Globus pallidus (tissue), 1 donor: ENCODE results near the gene C19orf33.

ENCODE experiments used
- DNase-seq: peaks from one replicate; pipeline ENCODE4 v3.0.0-alpha.2; 2015; ENCODE audit warnings: low spot score

The C19orf33 gene

DNA sequence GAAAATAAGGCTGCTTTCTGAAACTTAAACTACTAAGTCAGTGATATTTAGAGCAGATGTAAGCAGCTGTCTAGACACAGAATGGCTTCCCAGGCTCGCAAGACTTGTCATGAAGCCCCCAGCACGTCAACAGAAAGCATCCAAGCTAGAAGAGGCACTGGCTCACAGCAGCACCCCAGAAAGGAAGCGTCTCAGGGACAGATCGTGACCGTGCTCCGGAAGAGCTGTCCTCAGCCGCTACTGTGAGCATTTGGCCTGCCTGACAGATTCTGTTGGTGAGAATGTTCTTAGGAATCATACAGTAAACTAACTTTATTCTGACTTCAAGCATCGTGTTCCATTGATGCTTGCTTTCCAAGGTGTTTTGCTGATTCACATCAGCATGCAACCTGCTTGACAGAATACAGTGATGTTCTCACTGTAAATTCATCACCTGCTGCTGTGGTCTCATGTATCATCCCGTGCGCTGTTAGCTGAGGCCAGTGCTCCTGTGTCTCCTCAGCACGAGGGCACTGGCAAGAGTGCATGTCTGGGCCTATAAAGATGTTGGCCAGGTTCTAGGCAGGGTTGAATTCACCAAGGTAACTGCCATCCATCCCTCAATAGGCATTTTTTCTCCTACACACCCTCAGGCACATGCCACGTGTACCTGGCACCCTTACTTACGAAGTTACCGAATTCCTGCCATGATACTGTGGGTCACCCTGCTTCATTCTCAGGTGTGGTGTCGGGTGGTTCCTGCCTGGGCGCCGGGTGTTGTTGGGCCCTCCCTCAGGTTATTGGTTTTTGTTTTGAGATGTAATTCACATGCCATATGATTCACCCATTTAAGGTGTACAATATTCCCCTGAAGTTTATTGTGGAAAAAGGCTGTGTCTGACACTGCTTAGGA lies 23.8 kb upstream of the C19orf33 start:
- DNase-seq = no peak

DNA sequence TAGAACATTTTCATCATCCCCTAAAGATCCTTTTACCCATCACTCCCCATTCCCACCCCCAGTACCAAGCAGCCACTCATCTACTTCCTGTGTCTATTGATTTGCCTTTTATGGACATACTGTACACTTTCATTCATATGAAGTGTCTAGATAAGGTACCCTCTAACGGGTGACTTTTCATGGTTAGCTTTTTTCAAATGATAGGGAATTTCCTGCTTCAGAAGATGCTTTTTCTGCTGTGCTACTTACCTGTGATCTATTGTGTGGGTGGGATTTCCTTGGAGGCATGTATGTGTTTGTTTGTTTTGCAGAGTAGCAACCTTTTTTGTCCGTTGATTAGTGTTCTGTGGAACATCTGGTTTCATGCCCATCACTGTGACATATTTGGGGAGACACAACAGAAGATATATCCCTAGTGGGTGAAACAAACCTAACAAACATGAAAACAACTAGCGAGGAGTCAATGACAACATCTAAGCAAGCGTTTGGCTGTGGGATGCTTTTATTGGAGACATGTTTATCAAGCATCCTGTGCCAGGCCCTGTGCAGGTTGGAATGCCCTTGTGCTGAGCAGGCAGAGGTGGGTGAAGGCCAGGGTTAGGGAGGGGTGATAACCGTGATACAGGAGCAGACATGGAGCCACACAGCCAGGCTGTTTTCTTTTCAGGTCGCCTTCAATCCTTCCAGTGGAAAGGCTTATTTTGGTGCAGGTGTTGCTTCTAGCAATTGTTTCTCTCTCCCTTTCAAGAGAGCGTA lies 22.1 kb upstream of the C19orf33 start:
- DNase-seq = no peak

DNA sequence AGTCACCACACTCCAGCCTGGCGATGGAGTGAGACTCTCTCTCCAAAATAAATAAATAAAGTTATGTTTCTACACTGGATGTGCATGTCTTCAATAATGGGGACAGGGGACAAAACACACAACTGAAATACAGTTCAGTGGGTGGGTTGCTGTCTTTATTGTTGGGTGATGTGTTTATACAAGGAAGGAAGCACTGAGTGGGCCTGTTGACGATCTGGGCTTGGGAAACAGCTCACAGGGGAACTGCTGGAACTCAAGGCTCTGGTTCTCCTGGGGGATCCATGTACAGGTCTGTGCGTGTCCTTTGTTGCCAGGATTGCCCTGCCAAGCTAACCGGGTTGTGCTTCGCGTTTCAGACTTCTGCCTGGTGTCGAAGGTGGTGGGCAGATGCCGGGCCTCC lies 20.8 kb upstream of the C19orf33 start:
- no peak for DNase-seq

DNA sequence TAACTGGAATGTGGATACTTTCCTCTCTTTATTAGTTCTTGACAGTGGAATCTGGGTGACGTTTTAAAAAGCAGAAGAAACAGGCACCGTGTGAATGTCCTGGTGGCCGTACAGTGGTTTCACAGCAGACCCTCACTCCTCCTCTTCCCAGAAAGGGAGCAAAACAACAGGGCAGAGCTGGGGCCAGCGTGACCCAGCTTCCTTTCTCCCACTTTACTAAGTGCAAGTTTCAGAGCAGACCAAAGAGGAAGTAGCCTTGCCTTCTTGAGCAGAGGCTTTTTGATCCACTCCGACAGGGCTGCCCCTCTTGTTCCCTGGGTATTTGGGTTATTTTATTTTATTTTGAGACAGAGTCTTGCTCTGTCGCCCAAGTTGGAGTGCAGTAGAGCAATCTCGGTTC lies 19.6 kb upstream of the C19orf33 start:
- DNase-seq = peak; percentile 27

DNA sequence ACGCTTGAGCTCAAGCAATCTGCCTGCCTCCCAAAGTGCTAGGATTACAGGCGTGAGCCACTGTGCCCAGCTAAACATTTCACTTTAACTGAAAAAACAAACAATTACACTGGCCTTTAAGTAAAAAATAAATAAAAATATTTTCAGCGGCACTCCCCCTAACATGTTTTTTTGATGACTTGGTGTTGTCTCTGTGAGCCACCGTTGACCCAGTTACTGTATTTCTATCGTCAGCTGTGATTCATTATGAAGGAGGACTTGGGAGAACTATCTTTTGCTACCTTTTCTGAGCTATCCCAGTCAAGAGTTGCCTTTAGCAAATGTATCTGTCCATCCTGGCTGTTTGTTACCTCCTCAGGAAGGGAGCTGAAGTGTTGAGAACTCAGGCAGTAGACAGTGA lies 18.5 kb upstream of the C19orf33 start:
- no peak for DNase-seq

DNA sequence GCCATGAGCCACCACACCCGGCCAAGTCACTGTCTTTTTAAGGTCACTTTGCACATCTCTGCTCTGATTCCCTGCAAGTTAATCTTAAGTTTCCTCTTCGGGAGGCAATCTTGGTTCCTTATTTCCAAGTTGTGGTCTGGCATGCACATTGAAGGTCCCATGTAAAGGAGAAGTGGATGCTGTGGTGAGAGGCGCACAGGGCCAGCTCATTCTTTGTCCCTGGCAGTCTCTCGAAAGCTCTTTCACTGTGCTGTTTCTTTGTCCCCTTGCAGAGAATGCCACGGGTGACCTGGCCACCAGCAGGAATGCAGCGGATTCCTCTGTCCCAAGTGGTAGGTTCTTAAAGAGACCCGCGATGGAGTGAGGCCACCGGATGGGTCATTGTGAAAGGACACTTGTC lies 16.4 kb upstream of the C19orf33 start:
- peak; percentile 47 for DNase-seq

DNA sequence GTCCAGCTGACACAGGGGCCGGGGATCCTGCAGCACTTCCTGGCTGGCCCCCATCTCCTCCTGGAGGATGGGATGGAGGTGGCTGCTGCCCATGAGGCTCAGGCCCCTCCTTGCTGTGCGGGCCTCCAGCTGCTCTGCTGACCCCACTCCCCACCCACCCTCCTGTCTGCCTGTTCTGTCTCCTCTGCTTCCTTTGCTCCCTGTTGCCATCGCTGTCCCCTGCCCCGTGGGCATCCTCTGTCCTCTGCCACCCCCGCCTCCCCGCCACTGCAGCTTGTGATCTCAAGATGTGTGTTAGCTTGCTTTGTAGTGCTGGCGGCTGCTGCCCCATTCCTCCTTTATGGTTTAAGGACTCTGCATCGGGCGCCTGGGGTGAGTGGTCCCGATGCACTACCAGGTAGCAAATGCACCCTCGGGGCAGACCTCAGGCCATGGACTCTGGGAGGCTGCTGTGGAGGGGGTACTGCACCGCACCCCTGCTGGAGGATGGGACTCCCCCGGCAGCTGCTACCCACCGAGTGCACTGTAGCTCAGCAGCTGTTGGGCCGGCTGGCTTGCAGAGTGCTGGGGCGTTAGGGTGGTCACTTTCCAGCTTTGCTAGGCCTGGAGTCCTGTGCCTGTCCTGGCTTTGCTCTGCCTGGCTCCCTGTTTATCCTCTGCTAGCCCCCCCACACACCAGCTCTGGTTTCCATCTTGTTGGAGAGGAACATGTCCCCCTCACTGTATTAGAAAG lies 15.8 kb upstream of the C19orf33 start:
- DNase-seq = no peak

DNA sequence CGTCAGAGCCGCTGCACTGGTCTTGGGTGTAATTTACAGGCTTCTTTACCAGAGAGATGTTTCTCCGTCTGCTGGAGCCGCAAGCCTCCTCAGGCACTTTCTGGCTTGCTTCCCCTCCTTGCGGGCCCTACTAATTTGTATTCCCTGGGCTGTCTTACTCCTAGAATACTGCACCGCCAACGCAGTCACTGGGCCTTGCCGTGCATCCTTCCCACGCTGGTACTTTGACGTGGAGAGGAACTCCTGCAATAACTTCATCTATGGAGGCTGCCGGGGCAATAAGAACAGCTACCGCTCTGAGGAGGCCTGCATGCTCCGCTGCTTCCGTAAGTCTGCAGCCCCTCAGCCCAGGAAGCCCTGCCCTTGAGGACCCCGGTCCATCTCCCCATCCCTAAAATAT lies 14.1 kb upstream of the C19orf33 start:
- DNase-seq = no peak

DNA sequence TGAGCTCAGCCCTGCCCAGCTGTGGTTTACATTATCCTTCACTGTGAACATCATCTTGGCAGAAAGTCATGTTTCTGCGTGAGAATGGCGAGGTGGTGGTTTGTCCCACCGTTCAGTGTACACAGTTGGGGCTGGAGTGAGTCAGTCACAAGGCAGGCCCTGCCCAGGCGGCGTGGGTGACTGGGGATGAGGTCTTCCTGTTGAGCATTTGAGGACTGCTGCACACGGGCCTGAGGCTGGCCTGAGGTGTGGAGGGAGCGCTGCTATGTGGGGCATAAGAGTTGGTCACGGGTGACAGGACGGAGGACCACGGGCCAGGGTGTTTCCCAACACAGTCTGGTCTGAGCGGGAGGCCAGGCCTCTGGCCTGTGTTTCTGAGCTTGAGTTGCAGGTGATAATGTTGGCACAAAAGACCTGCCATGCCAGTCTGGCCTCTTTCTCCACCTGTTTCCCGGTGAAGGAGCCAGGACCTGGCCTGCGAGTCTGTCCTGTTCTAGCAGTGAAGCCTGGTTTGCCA lies 13.4 kb upstream of the C19orf33 start:
- DNase-seq = no peak

DNA sequence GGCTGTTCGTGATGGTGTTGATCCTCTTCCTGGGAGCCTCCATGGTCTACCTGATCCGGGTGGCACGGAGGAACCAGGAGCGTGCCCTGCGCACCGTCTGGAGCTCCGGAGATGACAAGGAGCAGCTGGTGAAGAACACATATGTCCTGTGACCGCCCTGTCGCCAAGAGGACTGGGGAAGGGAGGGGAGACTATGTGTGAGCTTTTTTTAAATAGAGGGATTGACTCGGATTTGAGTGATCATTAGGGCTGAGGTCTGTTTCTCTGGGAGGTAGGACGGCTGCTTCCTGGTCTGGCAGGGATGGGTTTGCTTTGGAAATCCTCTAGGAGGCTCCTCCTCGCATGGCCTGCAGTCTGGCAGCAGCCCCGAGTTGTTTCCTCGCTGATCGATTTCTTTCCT lies 12.2 kb upstream of the C19orf33 start:
- DNase-seq = no peak

DNA sequence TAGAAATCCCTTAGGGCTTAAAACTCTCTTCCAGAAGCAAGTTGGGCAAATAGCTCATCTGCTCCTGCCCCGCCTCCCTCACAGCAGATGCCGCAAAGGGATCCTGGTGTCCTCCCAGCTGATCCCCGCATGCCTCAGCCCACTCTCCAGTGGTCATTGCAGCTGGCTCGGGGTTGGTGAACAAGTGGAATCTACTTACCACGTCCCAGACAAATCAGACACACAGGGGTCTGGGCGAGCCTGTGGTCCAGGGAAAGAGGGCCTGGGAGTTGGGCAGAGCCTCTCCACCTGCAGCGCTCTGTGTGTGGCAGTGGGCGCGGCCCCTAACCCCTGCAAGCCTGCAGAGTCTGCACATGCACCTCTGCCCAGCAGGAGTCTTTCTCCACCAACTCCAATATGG lies 10.8 kb upstream of the C19orf33 start:
- no peak for DNase-seq

DNA sequence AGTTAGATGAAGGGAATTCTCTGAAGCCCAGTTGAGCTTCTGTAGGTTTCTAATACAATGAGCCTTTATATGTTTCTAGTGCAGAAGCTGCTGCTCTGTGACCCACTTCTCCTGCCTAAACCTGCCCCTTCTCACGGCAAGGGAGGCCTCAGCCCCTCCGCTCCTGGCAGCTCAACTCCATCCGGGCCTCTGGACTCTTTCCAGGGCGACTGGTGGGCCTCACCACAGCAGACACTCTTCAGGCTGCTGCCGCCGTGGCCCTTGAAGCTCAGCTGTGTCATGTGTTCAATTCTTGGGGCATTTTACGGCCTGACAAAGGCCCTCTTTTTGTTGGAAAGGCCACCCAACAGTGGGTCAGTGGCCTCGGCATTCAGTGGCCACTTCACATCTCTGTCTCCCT lies 10.0 kb upstream of the C19orf33 start:
- DNase-seq = peak; percentile 72

DNA sequence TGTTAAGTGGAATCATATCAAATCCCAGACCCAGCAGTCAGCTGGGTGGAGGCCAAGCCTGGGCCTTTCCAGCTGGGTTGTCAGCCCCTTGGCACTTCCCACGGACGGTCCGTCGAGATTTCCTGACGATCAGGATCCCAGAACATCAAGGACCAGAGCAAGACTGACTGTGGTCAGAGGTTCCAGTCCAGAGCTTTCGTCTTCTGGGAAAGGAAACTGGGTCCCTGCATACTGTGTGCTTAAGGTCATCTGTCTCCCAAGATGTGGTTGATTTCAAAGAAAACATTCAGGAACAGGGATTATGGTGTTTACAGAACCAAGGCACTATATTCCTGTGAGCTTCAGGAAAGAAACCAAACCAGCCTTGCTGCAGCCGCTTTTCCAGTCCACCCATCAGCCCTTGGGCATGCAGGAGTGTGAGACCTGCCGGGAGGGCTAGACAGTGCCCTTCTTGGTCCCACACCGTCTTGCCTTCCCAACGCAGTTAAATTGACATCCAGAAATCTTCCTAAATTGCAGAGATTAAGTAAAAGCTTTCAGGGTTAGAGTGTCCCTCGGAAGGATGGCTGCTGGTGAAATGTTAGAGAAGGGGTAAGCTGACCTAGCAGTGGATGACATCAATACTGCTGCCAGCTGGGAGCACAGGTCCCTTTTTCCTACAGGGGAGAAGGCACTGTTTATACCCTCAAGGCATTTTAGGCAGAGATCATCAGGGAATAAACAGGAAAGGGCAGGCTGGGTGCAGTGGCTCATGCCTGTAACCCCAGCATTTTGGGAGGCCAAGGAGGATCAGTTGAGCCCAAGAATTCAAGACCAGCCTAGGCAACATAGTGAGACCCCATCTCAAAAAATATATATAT lies 5.0 kb upstream of the C19orf33 start:
- DNase-seq = no peak

DNA sequence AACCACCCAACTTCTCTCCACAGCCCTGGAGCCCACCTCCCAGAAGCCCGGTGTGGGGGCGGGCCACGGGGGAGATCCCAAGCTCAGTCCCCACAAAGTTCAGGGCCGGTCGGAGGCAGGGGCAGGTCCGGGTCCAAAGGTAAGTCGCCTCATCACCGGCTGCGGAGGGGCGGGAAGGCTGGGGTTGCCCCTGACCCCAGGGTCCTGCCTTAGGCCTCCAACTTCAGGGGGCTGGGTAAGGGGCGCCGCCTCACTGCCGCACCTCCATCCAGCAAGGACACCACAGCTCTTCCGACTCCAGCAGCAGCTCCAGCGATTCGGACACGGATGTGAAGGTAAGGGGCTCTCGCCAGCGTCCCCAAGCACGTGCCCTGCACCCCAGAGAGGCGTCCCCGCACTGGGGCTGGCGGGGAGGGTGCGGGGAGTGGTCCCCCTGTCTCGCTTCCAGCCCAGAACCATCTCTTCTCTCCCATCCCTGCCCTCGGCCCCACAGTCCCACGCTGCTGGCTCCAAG lies 358 bp downstream of the C19orf33 start:
- DNase-seq = no peak

DNA sequence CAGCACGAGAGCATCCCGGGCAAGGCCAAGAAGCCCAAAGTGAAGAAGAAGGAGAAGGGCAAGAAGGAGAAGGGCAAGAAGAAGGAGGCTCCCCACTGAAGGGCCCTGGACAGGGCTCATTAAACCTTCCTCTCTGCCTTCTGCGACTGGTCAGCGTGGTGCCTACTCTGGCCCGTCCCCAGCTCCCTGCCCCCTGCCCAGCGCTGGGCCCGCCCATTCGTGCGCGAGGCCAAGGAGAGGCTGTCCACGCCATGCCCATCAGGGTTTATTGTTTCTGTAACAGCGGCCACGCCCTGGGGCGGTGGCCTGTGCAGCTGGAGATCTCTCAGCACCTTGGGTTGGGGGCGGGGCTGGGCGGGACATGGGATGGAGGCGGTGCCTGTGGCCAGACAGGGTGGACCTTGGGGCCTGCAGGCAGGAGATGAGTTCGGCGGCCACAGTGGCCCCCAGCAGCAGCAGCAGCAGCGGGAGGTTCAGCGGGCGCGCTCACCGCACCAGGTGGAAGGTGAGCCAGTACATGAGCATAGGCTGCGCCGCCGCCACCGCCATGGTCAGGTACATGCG lies 897 bp downstream of the C19orf33 start:
- DNase-seq = no peak

DNA sequence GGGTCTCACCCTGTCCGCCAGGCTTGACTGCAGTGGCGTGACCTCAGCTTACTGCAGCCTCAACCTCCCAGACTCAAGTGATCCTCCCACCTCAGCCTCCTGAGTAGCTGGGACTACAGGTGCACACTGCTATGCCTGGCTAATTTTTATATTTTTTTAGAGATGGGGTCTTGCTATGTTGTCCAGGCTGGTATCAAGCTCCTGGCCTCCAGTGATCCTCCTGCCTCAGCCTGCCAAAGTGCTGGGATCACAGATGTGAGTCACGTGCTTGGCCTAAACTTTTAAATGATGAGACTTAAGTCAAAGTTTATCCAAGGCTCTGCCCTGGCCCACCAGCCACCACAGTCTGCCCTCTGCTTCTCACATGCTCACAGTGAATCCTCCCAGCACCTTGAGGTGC lies 2.2 kb downstream of the C19orf33 start:
- DNase-seq = no peak

DNA sequence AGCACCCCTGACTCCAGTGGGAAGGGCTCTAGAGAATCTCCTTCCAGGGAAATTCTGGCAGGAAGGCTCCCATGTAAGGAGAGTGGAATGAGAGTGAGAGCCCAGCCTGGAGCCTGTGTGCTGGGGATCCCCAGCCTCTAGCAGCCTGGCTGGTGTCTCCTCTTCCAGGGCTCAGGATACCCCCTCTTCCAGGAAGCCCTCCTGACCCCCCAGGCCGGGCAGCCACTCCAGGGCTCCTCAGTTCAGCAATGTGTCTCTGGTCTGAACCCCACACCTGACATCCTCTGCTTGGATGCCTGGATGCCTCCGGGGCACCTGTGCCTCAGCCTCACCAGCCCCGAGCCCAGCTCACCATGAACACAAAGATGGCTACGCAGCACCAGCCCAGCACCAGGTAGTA lies 3.0 kb downstream of the C19orf33 start:
- no peak for DNase-seq

DNA sequence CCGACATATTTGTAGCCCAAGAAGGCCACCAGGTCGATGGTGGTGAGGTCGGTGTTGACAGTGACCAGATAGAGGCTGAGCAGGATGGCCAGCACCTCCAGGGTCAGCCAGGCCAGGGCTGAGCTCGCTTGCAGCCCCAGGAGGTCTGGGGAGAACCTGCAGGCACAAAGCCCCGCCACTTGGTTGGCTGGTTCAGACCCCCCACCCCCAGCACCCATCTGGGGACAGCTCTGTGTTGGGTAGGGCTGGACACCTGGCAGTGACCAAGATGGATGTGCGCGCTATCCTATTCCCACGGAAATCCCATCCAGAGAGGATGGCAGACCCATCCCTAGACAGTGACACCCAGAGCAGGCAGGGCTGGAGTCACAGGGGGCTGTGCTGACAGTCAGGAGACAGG lies 3.5 kb downstream of the C19orf33 start:
- DNase-seq = no peak

DNA sequence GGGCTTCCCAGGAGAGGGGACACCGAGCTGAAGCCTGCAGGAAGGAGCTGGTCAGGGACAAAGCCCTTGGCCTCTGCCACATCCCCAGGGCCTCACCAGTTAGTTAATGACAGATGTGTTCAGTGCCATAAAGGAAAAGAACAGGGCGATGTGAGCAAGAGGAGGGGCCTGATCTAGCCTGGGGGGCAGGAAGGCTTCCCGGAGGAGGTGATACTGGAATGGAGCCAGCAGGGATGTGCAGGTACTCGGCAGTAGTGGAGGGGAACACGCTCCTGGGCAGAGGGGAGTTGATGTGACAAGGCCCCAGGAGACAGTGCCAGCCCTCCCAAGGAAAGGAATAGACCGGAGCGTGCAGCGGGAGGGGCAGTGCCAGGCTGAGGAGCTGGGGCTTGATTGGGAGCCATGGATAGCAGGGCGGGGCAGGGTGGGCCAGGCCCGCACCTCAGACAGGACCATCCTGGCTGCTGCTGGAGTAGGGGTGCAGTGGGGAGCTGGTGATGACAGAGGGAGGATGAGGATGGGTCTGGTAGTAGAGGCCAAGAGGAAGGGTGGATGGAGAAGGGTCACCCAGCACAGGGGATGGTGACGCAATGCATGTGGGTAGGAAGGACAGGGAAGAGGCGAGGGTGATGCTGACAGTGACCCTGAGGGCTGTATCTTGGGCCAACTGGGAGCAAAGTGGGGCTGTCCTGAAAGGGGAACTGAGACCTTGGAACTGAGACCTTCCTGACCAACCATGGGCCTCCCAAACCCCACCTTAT lies 4.1 kb downstream of the C19orf33 start:
- DNase-seq = no peak

DNA sequence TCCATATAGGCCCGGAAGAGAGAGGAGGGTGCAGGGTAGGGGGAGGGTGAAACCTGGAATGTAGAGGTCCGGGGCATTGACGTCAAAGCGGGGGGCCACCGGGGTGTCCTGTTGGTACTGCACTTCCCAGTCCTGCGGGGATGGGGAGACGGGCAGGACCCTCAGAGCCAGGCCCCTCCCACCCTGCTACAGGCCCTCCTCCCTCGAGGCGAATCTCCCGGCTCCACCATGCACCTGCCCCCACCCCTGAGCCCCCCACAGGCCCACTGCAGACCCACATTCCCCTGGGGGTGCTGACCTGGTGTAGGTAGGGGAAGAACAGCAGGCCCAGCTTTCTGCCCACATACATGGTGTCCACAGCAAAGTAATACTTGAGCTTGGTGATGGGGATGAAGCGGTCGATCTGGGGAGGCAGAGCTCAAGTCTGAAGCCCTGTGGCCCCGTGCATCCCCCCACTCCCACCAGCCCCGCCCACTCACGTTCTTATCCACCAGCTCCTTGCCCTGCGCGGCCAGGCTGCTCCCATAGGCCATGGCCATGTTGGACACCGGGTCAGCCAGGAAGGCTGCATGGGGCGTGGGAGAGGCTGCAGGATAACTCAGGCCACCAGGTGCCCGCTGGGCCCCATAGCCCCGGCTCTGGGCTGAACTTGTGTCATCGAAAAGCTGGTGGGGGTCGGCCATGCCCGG lies 5.0 kb downstream of the C19orf33 start:
- no peak for DNase-seq
